ENCODE results near the gene KRTAP3-3.

The KRTAP3-3 gene

DNA sequence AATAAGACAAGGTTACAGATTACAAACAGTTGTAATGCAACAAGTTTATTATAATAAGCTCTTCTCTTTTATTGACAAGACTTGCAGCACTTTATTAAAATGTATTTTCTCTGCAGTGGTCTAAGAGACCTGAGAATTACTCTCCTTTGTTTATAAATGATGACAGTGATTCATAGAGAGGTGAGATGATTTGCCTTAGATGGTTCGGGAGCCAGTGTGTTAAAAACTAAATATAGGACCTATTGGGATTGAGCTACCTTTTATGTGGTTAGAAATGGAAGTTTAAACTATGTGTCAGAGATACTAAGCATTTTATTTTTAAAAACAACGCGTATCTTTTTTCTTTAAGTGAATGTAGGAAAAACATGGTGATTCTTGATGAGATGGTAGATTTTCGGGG lies 2.9 kb upstream of the KRTAP3-3 start:
- Histone ChIP-seq H3K4me3 (IDR thresholded peaks at IDR 0.05; ENCODE audit: insufficient read depth, low read depth, low read length) (no peak overlapping the region), H3K4me1 (ENCODE audit: low read depth, poor library complexity, severe bottlenecking) (no peaks in the 10 kb centered on the region), H3K27me3 (ENCODE audit: insufficient read depth, low read depth) (no peaks in the 10 kb centered on the region), H3K79me2 (ENCODE audit: insufficient read depth, low read depth) (no peaks in the 10 kb centered on the region), H3K36me3 (ENCODE audit: insufficient read depth) (no peaks in the 10 kb centered on the region), H2AFZ (ENCODE audit: low read depth) (no peak overlapping the region), H4K20me1 (ENCODE audit: insufficient read depth) (no peaks in the 10 kb centered on the region), H3K9ac (no peak overlapping the region), H3K4me2 (no peak overlapping the region), H3K27ac (no peak overlapping the region)
- TF ChIP-seq, protein P1, sequence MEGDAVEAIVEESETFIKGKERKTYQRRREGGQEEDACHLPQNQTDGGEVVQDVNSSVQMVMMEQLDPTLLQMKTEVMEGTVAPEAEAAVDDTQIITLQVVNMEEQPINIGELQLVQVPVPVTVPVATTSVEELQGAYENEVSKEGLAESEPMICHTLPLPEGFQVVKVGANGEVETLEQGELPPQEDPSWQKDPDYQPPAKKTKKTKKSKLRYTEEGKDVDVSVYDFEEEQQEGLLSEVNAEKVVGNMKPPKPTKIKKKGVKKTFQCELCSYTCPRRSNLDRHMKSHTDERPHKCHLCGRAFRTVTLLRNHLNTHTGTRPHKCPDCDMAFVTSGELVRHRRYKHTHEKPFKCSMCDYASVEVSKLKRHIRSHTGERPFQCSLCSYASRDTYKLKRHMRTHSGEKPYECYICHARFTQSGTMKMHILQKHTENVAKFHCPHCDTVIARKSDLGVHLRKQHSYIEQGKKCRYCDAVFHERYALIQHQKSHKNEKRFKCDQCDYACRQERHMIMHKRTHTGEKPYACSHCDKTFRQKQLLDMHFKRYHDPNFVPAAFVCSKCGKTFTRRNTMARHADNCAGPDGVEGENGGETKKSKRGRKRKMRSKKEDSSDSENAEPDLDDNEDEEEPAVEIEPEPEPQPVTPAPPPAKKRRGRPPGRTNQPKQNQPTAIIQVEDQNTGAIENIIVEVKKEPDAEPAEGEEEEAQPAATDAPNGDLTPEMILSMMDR (conservative IDR thresholded peaks at IDR 0.05; ENCODE audit: low read depth, low read length): no peak

DNA sequence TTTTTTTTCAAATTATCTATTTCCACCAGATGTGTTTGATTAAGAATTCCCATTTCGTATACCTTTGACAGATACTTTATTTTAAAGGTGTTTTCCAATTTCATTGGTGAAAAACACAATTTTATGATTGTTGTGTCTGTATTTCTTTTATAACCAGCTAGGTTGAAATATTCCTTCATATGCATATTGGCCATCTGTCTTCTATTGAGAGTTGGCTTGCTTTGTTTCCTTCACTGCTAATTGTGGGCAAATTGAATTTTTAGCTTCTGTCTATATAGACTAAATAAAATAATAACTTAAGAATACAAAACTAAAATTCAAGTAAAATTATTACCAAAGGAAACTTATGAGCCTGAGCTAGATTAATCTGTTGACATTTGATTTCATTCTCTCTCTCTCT lies 1.2 kb upstream of the KRTAP3-3 start:
- TF ChIP-seq, protein P1 (conservative IDR thresholded peaks at IDR 0.05; ENCODE audit: low read depth, low read length): no peak
- Histone ChIP-seq H3K27me3 (ENCODE audit: insufficient read depth, low read depth) (no peaks in the 10 kb centered on the region), H2AFZ (ENCODE audit: low read depth) (no peak overlapping the region), H3K4me1 (ENCODE audit: low read depth, poor library complexity, severe bottlenecking) (no peaks in the 10 kb centered on the region), H3K9ac (no peak overlapping the region), H3K4me2 (no peak overlapping the region), H4K20me1 (ENCODE audit: insufficient read depth) (no peaks in the 10 kb centered on the region), H3K79me2 (ENCODE audit: insufficient read depth, low read depth) (no peaks in the 10 kb centered on the region), H3K4me3 (IDR thresholded peaks at IDR 0.05; ENCODE audit: insufficient read depth, low read depth, low read length) (no peak overlapping the region), H3K27ac (no peak overlapping the region), H3K36me3 (ENCODE audit: insufficient read depth) (no peaks in the 10 kb centered on the region)

DNA sequence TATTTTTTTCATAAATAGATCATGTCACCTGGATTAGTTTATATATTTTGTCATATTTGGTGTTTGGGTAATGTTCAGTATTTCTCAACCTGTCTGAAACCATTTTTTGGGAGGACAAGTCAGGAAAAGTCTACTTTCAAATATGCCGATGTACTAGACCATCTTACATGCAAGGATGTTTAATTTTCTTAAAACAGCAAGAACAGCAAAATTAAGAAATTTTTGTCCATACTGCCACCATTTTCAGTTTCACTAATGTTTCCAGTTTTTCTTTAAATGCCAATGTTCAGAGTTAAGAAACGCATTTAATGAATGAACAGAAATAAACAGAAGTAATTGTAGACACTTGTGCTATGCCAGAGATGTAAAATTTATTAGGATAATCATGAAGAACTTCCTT lies 880 bp downstream of the KRTAP3-3 start:
- no peaks in the 10 kb centered on the region for H3K79me2 ChIP-seq (ENCODE audit: insufficient read depth, low read depth)
- no peak overlapping the region for H3K27ac ChIP-seq
- no peaks in the 10 kb centered on the region for H3K27me3 ChIP-seq (ENCODE audit: insufficient read depth, low read depth)
- TF ChIP-seq, protein P1 (conservative IDR thresholded peaks at IDR 0.05; ENCODE audit: low read depth, low read length): no peak
- no peak overlapping the region for H3K4me3 ChIP-seq (IDR thresholded peaks at IDR 0.05; ENCODE audit: insufficient read depth, low read depth, low read length)
- no peak overlapping the region for H3K9ac ChIP-seq
- no peaks in the 10 kb centered on the region for H4K20me1 ChIP-seq (ENCODE audit: insufficient read depth)
- no peak overlapping the region for H2AFZ ChIP-seq (ENCODE audit: low read depth)
- H3K4me2 ChIP-seq: no peak overlapping the region
- no peaks in the 10 kb centered on the region for H3K36me3 ChIP-seq (ENCODE audit: insufficient read depth)
- H3K4me1 ChIP-seq (ENCODE audit: low read depth, poor library complexity, severe bottlenecking): no peaks in the 10 kb centered on the region

DNA sequence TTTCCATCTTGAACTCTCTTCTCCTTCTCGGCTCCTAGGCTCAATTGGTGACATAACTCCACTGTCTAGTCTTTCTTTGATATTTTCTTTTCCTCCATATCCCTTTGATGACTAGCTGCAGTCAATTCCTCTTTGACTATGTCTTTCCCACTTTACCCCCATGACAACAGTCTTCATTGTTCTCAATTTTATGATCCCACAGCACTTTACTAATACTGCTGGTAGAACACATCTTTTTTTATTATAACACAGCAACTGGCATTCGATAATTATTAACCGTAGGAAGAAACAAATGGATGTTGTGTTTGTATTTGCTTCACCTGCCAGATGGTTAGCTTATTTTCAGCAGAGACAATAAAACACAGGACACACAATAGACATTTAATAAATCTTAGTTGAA lies 1.3 kb downstream of the KRTAP3-3 start:
- H3K36me3 ChIP-seq (ENCODE audit: insufficient read depth): no peaks in the 10 kb centered on the region
- no peak overlapping the region for H3K27ac ChIP-seq
- H4K20me1 ChIP-seq (ENCODE audit: insufficient read depth): no peaks in the 10 kb centered on the region
- H3K4me1 ChIP-seq (ENCODE audit: low read depth, poor library complexity, severe bottlenecking): no peaks in the 10 kb centered on the region
- no peak overlapping the region for H2AFZ ChIP-seq (ENCODE audit: low read depth)
- no peaks in the 10 kb centered on the region for H3K27me3 ChIP-seq (ENCODE audit: insufficient read depth, low read depth)
- H3K4me2 ChIP-seq: no peak overlapping the region
- no peaks in the 10 kb centered on the region for H3K79me2 ChIP-seq (ENCODE audit: insufficient read depth, low read depth)
- no peak overlapping the region for H3K4me3 ChIP-seq (IDR thresholded peaks at IDR 0.05; ENCODE audit: insufficient read depth, low read depth, low read length)
- TF ChIP-seq, protein P1 (conservative IDR thresholded peaks at IDR 0.05; ENCODE audit: low read depth, low read length): no peak
- no peak overlapping the region for H3K9ac ChIP-seq

DNA sequence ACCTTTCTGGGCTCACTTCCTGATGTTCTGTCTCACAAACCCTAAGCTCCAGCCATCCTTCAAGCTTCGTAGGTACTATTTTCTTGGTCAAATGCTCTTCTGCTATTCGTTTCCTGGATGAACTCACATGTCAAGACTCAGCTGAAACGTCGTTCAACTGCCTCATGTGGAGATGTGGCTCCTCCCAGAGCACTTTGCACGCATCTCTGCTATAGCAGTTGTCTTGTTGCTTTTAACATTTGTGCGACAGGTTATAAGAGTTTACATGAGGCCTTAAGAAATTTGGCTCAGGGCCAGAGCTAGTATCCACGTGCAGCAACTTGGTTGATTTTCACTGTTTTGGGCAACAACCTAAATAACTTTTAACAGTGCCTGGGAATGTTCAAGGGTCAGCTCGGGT lies 7.0 kb downstream of the KRTAP3-3 start:
- TF ChIP-seq, protein P1 (conservative IDR thresholded peaks at IDR 0.05; ENCODE audit: low read depth, low read length): no peak
- Histone ChIP-seq H2AFZ (ENCODE audit: low read depth) (no peak overlapping the region), H3K27ac (no peak overlapping the region)

More for the DNA sequence above, 7.0 kb downstream of the KRTAP3-3 start:
- Histone ChIP-seq H3K36me3 (ENCODE audit: insufficient read depth) (no peaks in the 10 kb centered on the region), H3K79me2 (ENCODE audit: insufficient read depth, low read depth) (no peaks in the 10 kb centered on the region), H3K4me1 (ENCODE audit: low read depth, poor library complexity, severe bottlenecking) (no peaks in the 10 kb centered on the region), H4K20me1 (ENCODE audit: insufficient read depth) (no peaks in the 10 kb centered on the region), H3K4me3 (IDR thresholded peaks at IDR 0.05; ENCODE audit: insufficient read depth, low read depth, low read length) (no peak overlapping the region), H3K27me3 (ENCODE audit: insufficient read depth, low read depth) (no peaks in the 10 kb centered on the region), H3K9ac (no peak overlapping the region), H3K4me2 (no peak overlapping the region)
